RWPE1 (cell line): Measurements from ENCODE around the gene SND1.

ENCODE experiments used
- CTCF ChIA-PET: fragments of 350-600 bp; sonication (Branson Sonifier 250); formaldehyde crosslinking; extraction: SDS; loops from one replicate; lab custom pipeline; 2021; lab: Yijun Ruan, JAX
- POLR2A ChIA-PET: fragments of 400-600 bp; formaldehyde crosslinking; extraction: SDS; loops from one replicate; lab custom pipeline; 2020; ENCODE audit warnings: antibody characterized with exemption; ENCODE audit not compliant: low non-redundant PET; lab: Yijun Ruan, JAX
- DNase-seq: peaks from one replicate; pipeline ENCODE4 v3.0.0; 2012; ENCODE audit warnings: low spot score
- H3K27ac ChIP-seq: fragments of 450-650 bp; 2 replicates; pipeline ENCODE4 v1.5.1; 2017
- CTCF ChIP-seq: fragments of 450-650 bp; conservative IDR thresholded peaks from 2 replicates; pipeline ENCODE4 v1.5.1; 2017; ENCODE audit warnings: low read depth, mild to moderate bottlenecking

The SND1 gene

GRCh38 chr7:127738859-127739258 is 86.9 kb downstream of the SND1 start:
- no peak for DNase-seq
- ChIA-PET CTCF (no interaction called here), POLR2A (no interaction called here)
- no peak for TF ChIP-seq CTCF
- no peak overlapping the region for H3K27ac ChIP-seq

GRCh38 chr7:127741764-127742375 is 89.9 kb downstream of the SND1 start:
- no peak for DNase-seq
- no peak for TF ChIP-seq CTCF
- ChIA-PET CTCF (no interaction called here), POLR2A (no interaction called here)
- no peak overlapping the region for H3K27ac ChIP-seq

GRCh38 chr7:127745445-127745844 is 93.5 kb downstream of the SND1 start:
- no peak for DNase-seq
- ChIA-PET POLR2A (no interaction called here), CTCF (no interaction called here)
- no peak overlapping the region for H3K27ac ChIP-seq
- no peak for TF ChIP-seq CTCF

- DNase-seq: no peak
- TF ChIP-seq CTCF: no peak
- H3K27ac ChIP-seq: no peak overlapping the region
- CTCF ChIA-PET: no interaction called here
- POLR2A ChIA-PET: no interaction called here
Measured at GRCh38 chr7:127751062-127751461, 99.1 kb downstream of the SND1 start.

- no peak for TF ChIP-seq CTCF
- DNase-seq: no peak
- no peak overlapping the region for H3K27ac ChIP-seq
- CTCF ChIA-PET: no interaction called here
- POLR2A ChIA-PET: no interaction called here
Measured at GRCh38 chr7:127751490-127752448, 99.8 kb downstream of the SND1 start.

GRCh38 chr7:127752829-127753228 is 100.8 kb downstream of the SND1 start:
- ChIA-PET CTCF (no interaction called here), POLR2A (no interaction called here)
- no peak for DNase-seq
- no peak for TF ChIP-seq CTCF
- no peak overlapping the region for H3K27ac ChIP-seq
